IMR-90 (cell line): Measurements from ENCODE around the gene DSG1. TPM values are rescaled to one million over a fixed set of nuclear protein-coding genes. Genes with fewer than 3 reads are reported as not detected.

Source experiments
- ATAC-seq: fragments of 200-7000 bp; cut with Tn5 transposase; 2 replicates; pipeline ENCODE4 v1.9.1; 2020; ENCODE audit warnings: low read depth, mild to moderate bottlenecking, moderate library complexity
- BruUV-seq: library from RNA; stranded (reverse); fragments of 400-500 nt; replicated peaks from 2 replicates; lab custom pipeline; 2021; lab: Mats Ljungman, UMichigan
- CTCF ChIA-PET: fragments of 300-600 bp; formaldehyde crosslinking; extraction: SDS; loops from one replicate; lab custom pipeline; 2021; ENCODE audit warnings: antibody characterized with exemption; lab: Yijun Ruan, JAX
- POLR2A ChIA-PET: fragments of 300-600 bp; sonication (Branson Sonifier 250); formaldehyde crosslinking; loops from one replicate; lab custom pipeline; 2022; ENCODE audit warnings: antibody characterized with exemption; ENCODE audit not compliant: unreplicated experiment; lab: Charles Lee
- DNase-seq: peaks from one replicate; pipeline ENCODE4 v3.0.0; 2013
- H2AFZ ChIP-seq: replicated peaks from 2 replicates; pipeline ENCODE3; 2013; ENCODE audit warnings: low read length, mild to moderate bottlenecking; ENCODE audit not compliant: poor library complexity
- H2AK5ac ChIP-seq: 2 replicates; pipeline ENCODE4 v1.6.1; 2013; ENCODE audit warnings: low read depth, low read length, inconsistent platforms
- H2AK9ac ChIP-seq: replicated peaks from 2 replicates; pipeline ENCODE3; 2013; ENCODE audit warnings: mild to moderate bottlenecking, low read depth, low read length, moderate library complexity; ENCODE audit not compliant: poor library complexity
- H2BK120ac ChIP-seq: 2 replicates; pipeline ENCODE4 v1.6.1; 2013; ENCODE audit warnings: low read depth, low read length, inconsistent platforms
- H2BK15ac ChIP-seq: 3 replicates; pipeline ENCODE4 v1.6.1; 2013; ENCODE audit warnings: low read depth, low read length, inconsistent platforms
- H2BK20ac ChIP-seq: 2 replicates; pipeline ENCODE4 v1.6.1; 2013; ENCODE audit warnings: low read depth, mild to moderate bottlenecking, inconsistent platforms, low read length, moderate library complexity
- H2BK5ac ChIP-seq: 2 replicates; pipeline ENCODE4 v1.6.1; 2013; ENCODE audit warnings: mild to moderate bottlenecking, low read depth, low read length, inconsistent platforms; ENCODE audit not compliant: poor library complexity, severe bottlenecking
- H3K14ac ChIP-seq: replicated peaks from 2 replicates; pipeline ENCODE4 v1.6.1; 2013; ENCODE audit warnings: low read depth, low read length, inconsistent platforms
- H3K18ac ChIP-seq: 2 replicates; pipeline ENCODE4 v1.6.1; 2013; ENCODE audit warnings: low read depth, low read length, control low read depth
- H3K23ac ChIP-seq: 2 replicates; pipeline ENCODE4 v1.6.1; 2013; ENCODE audit warnings: low read depth, low read length, inconsistent platforms
- H3K27ac ChIP-seq: 2 replicates; pipeline ENCODE4 v1.5.1; 2013; ENCODE audit warnings: mild to moderate bottlenecking, control low read depth, low read length; ENCODE audit not compliant: insufficient read depth
- H3K27me3 ChIP-seq: 2 replicates; pipeline ENCODE4 v1.6.1; 2013; ENCODE audit warnings: low read length; ENCODE audit not compliant: control insufficient read depth, insufficient read depth
- H3K36me3 ChIP-seq: 2 replicates; pipeline ENCODE4 v1.6.1; 2013; ENCODE audit warnings: low read length, mixed read lengths; ENCODE audit not compliant: control insufficient read depth, insufficient read depth
- H3K4ac ChIP-seq: 2 replicates; pipeline ENCODE4 v1.6.1; 2013; ENCODE audit warnings: low read depth, low read length, inconsistent platforms
- H3K4me1 ChIP-seq: 2 replicates; pipeline ENCODE4 v1.6.1; 2013; ENCODE audit warnings: low read length, mixed read lengths; ENCODE audit not compliant: control insufficient read depth, insufficient read depth
- H3K4me2 ChIP-seq: 2 replicates; pipeline ENCODE4 v1.6.1; 2013; ENCODE audit warnings: low read depth, mild to moderate bottlenecking, control low read depth, low read length, moderate library complexity
- H3K4me3 ChIP-seq: 2 replicates; pipeline ENCODE4 v1.5.1; 2013; ENCODE audit warnings: low read depth, mild to moderate bottlenecking, control low read depth, low read length, moderate library complexity; ENCODE audit not compliant: insufficient read depth
- H3K56ac ChIP-seq: 2 replicates; pipeline ENCODE4 v1.6.1; 2013; ENCODE audit warnings: low read length, inconsistent platforms; ENCODE audit not compliant: insufficient read depth; ENCODE audit errors: extremely low read depth
- H3K79me1 ChIP-seq, 2 experiments: 2 replicates each; pipeline ENCODE4 v1.6.1; 2013; ENCODE audit warnings: low read length in 2 of 2, inconsistent platforms in 1 of 2, low read depth in 1 of 2
- H3K9ac ChIP-seq: 2 replicates; pipeline ENCODE4 v1.6.1; 2013; ENCODE audit warnings: low read depth, low read length, control low read depth
- H3K9me1 ChIP-seq: 2 replicates; pipeline ENCODE4 v1.6.1; 2013; ENCODE audit warnings: low read length, inconsistent platforms; ENCODE audit not compliant: insufficient read depth
- H3K9me3 ChIP-seq: 2 replicates; pipeline ENCODE4 v1.6.1; 2013; ENCODE audit warnings: low read length; ENCODE audit not compliant: control insufficient read depth, insufficient read depth
- H4K20me1 ChIP-seq: 2 replicates; pipeline ENCODE4 v1.6.1; 2013; ENCODE audit warnings: low read length, inconsistent platforms; ENCODE audit not compliant: insufficient read depth
- H4K5ac ChIP-seq: 2 replicates; pipeline ENCODE4 v1.6.1; 2013; ENCODE audit warnings: mild to moderate bottlenecking, low read depth, low read length, control low read depth
- H4K8ac ChIP-seq, 2 experiments: 2 replicates each; pipeline ENCODE4 v1.6.1; 2013; ENCODE audit warnings: low read depth in 2 of 2, low read length in 2 of 2, control low read depth in 1 of 2, inconsistent platforms in 1 of 2
- H4K91ac ChIP-seq: 2 replicates; pipeline ENCODE4 v1.6.1; 2013; ENCODE audit warnings: low read depth, low read length, inconsistent platforms; ENCODE audit not compliant: insufficient read depth
- BHLHE40 ChIP-seq: fragments of 150-350 bp; IDR thresholded peaks from 2 replicates; pipeline ENCODE4 v1.6.1; 2016; ENCODE audit warnings: mild to moderate bottlenecking, low read depth, low read length
- CEBPB ChIP-seq: IDR thresholded peaks from 2 replicates; pipeline ENCODE4 v1.6.1; 2012; ENCODE audit warnings: low read depth, low read length, improper control_type of control experiment
- CHD1 ChIP-seq: IDR thresholded peaks from 2 replicates; pipeline ENCODE4 v1.6.1; 2012; ENCODE audit warnings: low read depth, low read length, improper control_type of control experiment
- FOS ChIP-seq: fragments of 150-350 bp; IDR thresholded peaks from 2 replicates; pipeline ENCODE4 v1.6.1; 2016; ENCODE audit warnings: low read depth, low read length
- MAFK ChIP-seq: IDR thresholded peaks from 2 replicates; pipeline ENCODE4 v1.6.1; 2012; ENCODE audit warnings: low read depth, low read length, improper control_type of control experiment
- MAZ ChIP-seq: IDR thresholded peaks from 2 replicates; pipeline ENCODE4 v1.6.1; 2012; ENCODE audit warnings: low read depth, mild to moderate bottlenecking, low read length, improper control_type of control experiment, moderate library complexity, borderline replicate concordance
- MXI1 ChIP-seq: IDR thresholded peaks from 2 replicates; pipeline ENCODE4 v1.6.1; 2012; ENCODE audit warnings: low read depth, mild to moderate bottlenecking, low read length, moderate library complexity, borderline replicate concordance
- NFE2L2 ChIP-seq: fragments of 150-350 bp; IDR thresholded peaks from 2 replicates; pipeline ENCODE4 v1.6.1; 2016; ENCODE audit warnings: low read depth, mild to moderate bottlenecking, low read length
- POLR2A ChIP-seq: IDR thresholded peaks from 2 replicates; pipeline ENCODE4 v1.6.1; 2012; ENCODE audit warnings: mild to moderate bottlenecking, low read depth, low read length
- RAD21 ChIP-seq: IDR thresholded peaks from 2 replicates; pipeline ENCODE4 v1.6.1; 2012; ENCODE audit warnings: low read length, improper control_type of control experiment
- RCOR1 ChIP-seq: IDR thresholded peaks from 2 replicates; pipeline ENCODE4 v1.6.1; 2012; ENCODE audit warnings: mild to moderate bottlenecking, low read length, improper control_type of control experiment; ENCODE audit not compliant: insufficient replicate concordance
- RFX5 ChIP-seq: IDR thresholded peaks from 2 replicates; pipeline ENCODE4 v1.8.0; 2012; ENCODE audit warnings: low read depth, mild to moderate bottlenecking, low read length, moderate library complexity
- SMC3 ChIP-seq: fragments of 150-350 bp; IDR thresholded peaks from 2 replicates; pipeline ENCODE4 v1.6.1; 2016; ENCODE audit warnings: low read depth, mild to moderate bottlenecking, antibody characterized with exemption, low read length, moderate library complexity
- WGBS, 2 experiments: methylation state at CpG; one replicate each; pipeline versions ENCODE4 v1.1.5 to v1.1.7; 2013; ENCODE audit warnings: missing lambda C conversion rate in 2 of 2; ENCODE audit not compliant: insufficient read length in 1 of 2; ENCODE audit errors: extremely low coverage in 2 of 2; 5-methylcytosine and 5-hydroxymethylcytosine counted together
- dilution Hi-C: fragments of 300-500 bp; cut with HindIII; formaldehyde crosslinking; loops from one replicate; pipeline ENCODE4 v1.14.3; 2018; ENCODE audit warnings: low sequenced_read_pairs; ENCODE audit not compliant: unreplicated experiment
- in situ Hi-C: fragments of 300-500 bp; cut with MboI; formaldehyde crosslinking; loops from 3 replicates; pipeline ENCODE4 v1.14.3; 2019; ENCODE audit warnings: low sequenced_read_pairs, inconsistent platforms, mixed read lengths
- intact Hi-C: fragments of 100-400 bp; cut with micrococcal nuclease; formaldehyde crosslinking; loops from 2 replicates; pipeline ENCODE4 v1.10.0; 2022
- polyA plus RNA-seq, 3 experiments: library from polyadenylated mRNA; depleted of rRNA; stranded (reverse); fragments of >200 nt; gene quantifications; 2 replicates each; pipeline ENCODE4 v1.2.3, GENCODE V29; 2012; ENCODE audit warnings: low replicate concordance in 1 of 3
- total RNA-seq: library from RNA; depleted of rRNA; stranded (reverse); fragments of >200 nt; gene quantifications from 2 replicates; pipeline ENCODE4 v1.2.3, GENCODE V29; 2012
- TF ChIP-seq, protein P1 (sequence below): fragments of 150-350 bp; IDR thresholded peaks from 2 replicates; pipeline ENCODE4 v1.6.1; 2017; ENCODE audit warnings: mild to moderate bottlenecking, antibody characterized with exemption, low read length, low read depth
- TF ChIP-seq, protein P2 (sequence below): conservative IDR thresholded peaks from 2 replicates; pipeline ENCODE4 v1.5.1; 2012; ENCODE audit warnings: mild to moderate bottlenecking, low read depth, low read length, improper control_type of control experiment
- TF ChIP-seq, protein P3 (sequence below): fragments of 150-350 bp; IDR thresholded peaks from 2 replicates; pipeline ENCODE4 v1.6.1; 2016; ENCODE audit warnings: low read depth, mild to moderate bottlenecking, low read length, moderate library complexity, borderline replicate concordance

The DSG1 gene
- total and polyA plus RNA-seq, 2 of the 4 experiments (the other 2 are of a cell fraction), result not detected

DNA sequence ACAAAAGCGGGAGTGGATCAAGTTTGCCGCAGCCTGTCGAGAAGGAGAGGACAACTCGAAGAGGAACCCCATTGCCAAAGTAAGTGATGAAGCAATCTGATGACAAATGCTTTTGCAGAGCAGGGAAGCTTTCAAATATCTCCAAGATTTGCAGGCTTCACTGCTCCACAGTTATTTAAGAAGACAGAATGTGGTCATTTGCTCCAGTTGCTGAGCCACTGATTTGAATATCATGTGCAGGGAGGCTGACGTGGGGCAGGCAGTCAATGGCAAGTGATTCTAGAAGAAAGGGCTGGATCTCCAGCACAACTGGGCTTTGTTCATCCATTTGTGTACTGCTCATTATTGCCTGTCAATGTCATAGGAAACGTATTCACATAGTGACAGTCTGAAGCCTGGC is 68.8 kb downstream of the DSG1 start:
- H2BK20ac ChIP-seq, result no peak overlapping the region
- no peak overlapping the region for H3K56ac ChIP-seq
- H4K91ac ChIP-seq, result no peak overlapping the region
- no peak overlapping the region for H3K18ac ChIP-seq
- no peak overlapping the region for H4K5ac ChIP-seq
- dilution Hi-C loops (no loop called here), in situ Hi-C loops (no loop called here), intact Hi-C loops (no loop called here)
- BruUV-seq, result no TSS peak
- DNase-seq (no peak), ATAC-seq (no peak)
- no peaks in the 10 kb centered on the region for H3K79me1 ChIP-seq
- no peak overlapping the region for H3K23ac ChIP-seq
- POLR2A ChIA-PET, result no interaction called here
- H3K27ac ChIP-seq, result no peak overlapping the region
- no peak overlapping the region for H2AFZ ChIP-seq
- no peak overlapping the region for H2BK120ac ChIP-seq
- H2AK5ac ChIP-seq, result no peak overlapping the region
- H4K20me1 ChIP-seq, result no peaks in the 10 kb centered on the region
- no peak overlapping the region for H3K4me2 ChIP-seq
- no peaks in the 10 kb centered on the region for H3K9me3 ChIP-seq
- no peak overlapping the region for H3K14ac ChIP-seq
- no peak overlapping the region for H3K9ac ChIP-seq
- H2BK15ac ChIP-seq, result no peak overlapping the region
- WGBS, 2 experiments, result 93% methylated on average over 3 of the region's 6 CpGs; no CpG with 5 or more reads in 1 of the 2 experiments
- no peaks in the 10 kb centered on the region for H3K9me1 ChIP-seq
- no peak overlapping the region for H4K8ac ChIP-seq
- no peak overlapping the region for H3K4me3 ChIP-seq
- H2AK9ac ChIP-seq, result no peak overlapping the region
- no peaks in the 10 kb centered on the region for H3K4me1 ChIP-seq
- no peak for TF ChIP-seq MAZ
- TF ChIP-seq POLR2A, result no peak
- no peak for TF ChIP-seq SMC3
- no peak for TF ChIP-seq NFE2L2
- TF ChIP-seq RAD21, result no peak
- TF ChIP-seq BHLHE40, result no peak
- no peak for TF ChIP-seq FOS
- no peak for TF ChIP-seq CHD1
- TF ChIP-seq, protein P1, sequence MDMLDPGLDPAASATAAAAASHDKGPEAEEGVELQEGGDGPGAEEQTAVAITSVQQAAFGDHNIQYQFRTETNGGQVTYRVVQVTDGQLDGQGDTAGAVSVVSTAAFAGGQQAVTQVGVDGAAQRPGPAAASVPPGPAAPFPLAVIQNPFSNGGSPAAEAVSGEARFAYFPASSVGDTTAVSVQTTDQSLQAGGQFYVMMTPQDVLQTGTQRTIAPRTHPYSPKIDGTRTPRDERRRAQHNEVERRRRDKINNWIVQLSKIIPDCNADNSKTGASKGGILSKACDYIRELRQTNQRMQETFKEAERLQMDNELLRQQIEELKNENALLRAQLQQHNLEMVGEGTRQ, result no peak
- TF ChIP-seq, protein P2, sequence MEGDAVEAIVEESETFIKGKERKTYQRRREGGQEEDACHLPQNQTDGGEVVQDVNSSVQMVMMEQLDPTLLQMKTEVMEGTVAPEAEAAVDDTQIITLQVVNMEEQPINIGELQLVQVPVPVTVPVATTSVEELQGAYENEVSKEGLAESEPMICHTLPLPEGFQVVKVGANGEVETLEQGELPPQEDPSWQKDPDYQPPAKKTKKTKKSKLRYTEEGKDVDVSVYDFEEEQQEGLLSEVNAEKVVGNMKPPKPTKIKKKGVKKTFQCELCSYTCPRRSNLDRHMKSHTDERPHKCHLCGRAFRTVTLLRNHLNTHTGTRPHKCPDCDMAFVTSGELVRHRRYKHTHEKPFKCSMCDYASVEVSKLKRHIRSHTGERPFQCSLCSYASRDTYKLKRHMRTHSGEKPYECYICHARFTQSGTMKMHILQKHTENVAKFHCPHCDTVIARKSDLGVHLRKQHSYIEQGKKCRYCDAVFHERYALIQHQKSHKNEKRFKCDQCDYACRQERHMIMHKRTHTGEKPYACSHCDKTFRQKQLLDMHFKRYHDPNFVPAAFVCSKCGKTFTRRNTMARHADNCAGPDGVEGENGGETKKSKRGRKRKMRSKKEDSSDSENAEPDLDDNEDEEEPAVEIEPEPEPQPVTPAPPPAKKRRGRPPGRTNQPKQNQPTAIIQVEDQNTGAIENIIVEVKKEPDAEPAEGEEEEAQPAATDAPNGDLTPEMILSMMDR, result no peak
- no peak for TF ChIP-seq RFX5
- TF ChIP-seq MAFK, result no peak
- no peak for TF ChIP-seq RCOR1
- TF ChIP-seq, protein P3, sequence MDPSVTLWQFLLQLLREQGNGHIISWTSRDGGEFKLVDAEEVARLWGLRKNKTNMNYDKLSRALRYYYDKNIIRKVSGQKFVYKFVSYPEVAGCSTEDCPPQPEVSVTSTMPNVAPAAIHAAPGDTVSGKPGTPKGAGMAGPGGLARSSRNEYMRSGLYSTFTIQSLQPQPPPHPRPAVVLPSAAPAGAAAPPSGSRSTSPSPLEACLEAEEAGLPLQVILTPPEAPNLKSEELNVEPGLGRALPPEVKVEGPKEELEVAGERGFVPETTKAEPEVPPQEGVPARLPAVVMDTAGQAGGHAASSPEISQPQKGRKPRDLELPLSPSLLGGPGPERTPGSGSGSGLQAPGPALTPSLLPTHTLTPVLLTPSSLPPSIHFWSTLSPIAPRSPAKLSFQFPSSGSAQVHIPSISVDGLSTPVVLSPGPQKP, result no peak
- no peak for TF ChIP-seq MXI1
- no peak for TF ChIP-seq CEBPB
- no peaks in the 10 kb centered on the region for H3K36me3 ChIP-seq
- H3K27me3 ChIP-seq, result no peaks in the 10 kb centered on the region
- CTCF ChIA-PET, result no interaction called here
- no peak overlapping the region for H3K4ac ChIP-seq
- no peak overlapping the region for H2BK5ac ChIP-seq
